WTC11 (cell line): ENCODE results near the gene CTIF.

Experiments used
- CTCF ChIP-seq: fragments of 200-600 bp; IDR thresholded peaks from 2 replicates; pipeline ENCODE4 v1.8.0; 2022; ENCODE audit warnings: antibody characterized with exemption
- E2F1 ChIP-seq: sonication (generic); formaldehyde crosslinking; IDR thresholded peaks from 2 replicates; pipeline ENCODE4 v1.8.0; 2022; ENCODE audit warnings: mild to moderate bottlenecking, missing genetic modification reagents
- NFYB ChIP-seq: sonication (generic); formaldehyde crosslinking; conservative IDR thresholded peaks from 2 replicates; pipeline ENCODE4 v1.8.0; 2022; ENCODE audit warnings: low read depth, missing genetic modification reagents
- SMAD4 ChIP-seq: sonication (generic); formaldehyde crosslinking; IDR thresholded peaks from 2 replicates; pipeline ENCODE4 v1.8.0; 2022; ENCODE audit warnings: mild to moderate bottlenecking, missing genetic modification reagents
- ZNF138 ChIP-seq: sonication (generic); formaldehyde crosslinking; conservative IDR thresholded peaks from 2 replicates; pipeline ENCODE4 v1.8.1; 2022; ENCODE audit warnings: mild to moderate bottlenecking, moderate library complexity, missing genetic modification reagents

- no peak for TF ChIP-seq NFYB (CRISPR knock-in tag)
- no peak for TF ChIP-seq ZNF138 (CRISPR knock-in tag)
- TF ChIP-seq SMAD4 (CRISPR knock-in tag), result no peak
- no peak for TF ChIP-seq CTCF
- no peak for TF ChIP-seq E2F1 (CRISPR knock-in tag)
These were observed 69.8 kb downstream of the CTIF start for GRCh38 chr18:48608581-48608980.
